Adrenal gland (tissue), 12 donors: ENCODE data around the gene DGCR6L. TPM values are rescaled to one million over a fixed set of nuclear protein-coding genes. Genes with fewer than 3 reads are reported as not detected.
"Not testable (repeated sequence)": the region's sequence is repeated elsewhere in the genome, so short reads cannot be mapped to it uniquely, and the experiment has no call there.

Experiments
- DNase-seq, 7 donors: peaks; one replicate each; pipeline ENCODE4 v3.0.0-alpha.2; 2019 to 2020
- H3K27ac ChIP-seq, 5 donors: fragments of 200-600 bp; sonication (generic) in 4 of 5; 1 replicate in 3 of 5; 2 replicates in 2 of 5; pipeline versions ENCODE4 v1.5.1 to v1.8.0; 2016 to 2020; ENCODE audit warnings: mild to moderate bottlenecking in 1 of 5
- H3K27me3 ChIP-seq: fragments of 200-600 bp; 2 replicates; pipeline ENCODE4 v1.8.0; 2021
- H3K36me3 ChIP-seq, 2 donors: fragments of 200-600 bp; replicated peaks in 1 of 2; 1 replicate in 1 of 2; 2 replicates in 1 of 2; pipeline versions ENCODE4 v1.5.1 to v1.8.0; 2018 to 2022
- H3K4me1 ChIP-seq, 2 donors: fragments of 200-600 bp; replicated peaks in 1 of 2; 1 replicate in 1 of 2; 2 replicates in 1 of 2; pipeline versions ENCODE4 v1.5.1 to v1.8.0; 2018 to 2021
- H3K4me3 ChIP-seq, 4 donors: fragments of 200-600 bp; sonication (generic) in 3 of 4; one replicate each; pipeline ENCODE4 v1.5.1; 2016 to 2018
- H3K9me3 ChIP-seq, 3 donors: fragments of 200-600 bp; sonication (generic) in 1 of 3; replicated peaks in 1 of 3; 1 replicate in 2 of 3; 2 replicates in 1 of 3; pipeline versions ENCODE4 v1.5.1 to v1.8.0; 2016 to 2021
- CTCF ChIP-seq, 6 experiments: fragments of 450-650 bp in 4 of 6; fragments of 200-600 bp in 2 of 6; sonication (generic) in 1 of 6; IDR thresholded peaks; 1 replicate in 5 of 6; 2 replicates in 1 of 6; pipeline versions ENCODE4 v1.5.1 to v1.8.0; 2016 to 2021; ENCODE audit warnings: antibody characterized with exemption in 6 of 6, mild to moderate bottlenecking in 2 of 6, moderate library complexity in 1 of 6
- POLR2A ChIP-seq, 2 donors: fragments of 450-650 bp; IDR thresholded peaks; one replicate each; pipeline ENCODE4 v1.6.1; 2017; ENCODE audit warnings: antibody characterized with exemption in 2 of 2, mild to moderate bottlenecking in 2 of 2, moderate library complexity in 1 of 2
- WGBS, 4 donors: extraction: QIAGEN DNeasy Blood & Tissue Kit in 2 of 4; methylation state at CpG; one replicate each; pipeline versions ENCODE4 v1.1.5 to v1.1.7; 2013 to 2017; 5-methylcytosine and 5-hydroxymethylcytosine counted together
- intact Hi-C, 2 donors: fragments of 100-400 bp; cut with DNase I; formaldehyde crosslinking; loops; one replicate each; pipeline versions ENCODE4 v1.14.1 to v1.15.0; 2022 to 2023
- polyA plus RNA-seq, 3 donors: library from polyadenylated mRNA; stranded (reverse); fragments of 200-250 nt in 2 of 3; fragments of 350-450 nt in 1 of 3; fragmentation: Illumina TruSeq in 1 of 3; extraction: RNeasy Lipid Tissue Mini Kit (QIAGEN cat#74804) in 1 of 3; gene quantifications; one replicate each; pipeline ENCODE4 v1.2.3, GENCODE V29; 2013 to 2014
- total RNA-seq, 9 donors: library from RNA; depleted of rRNA in 4 of 9; stranded (reverse); fragments of >200 nt in 4 of 9; fragments of 120-200 nt in 1 of 9; fragmentation: NEBNext Ultra II Directional in 1 of 9; extraction: Animal tissue kit (Norgen Biotek cat#: 25700) in 1 of 9; gene quantifications; one replicate each; pipeline versions ENCODE4 v1.1.0 to v1.2.4, GENCODE V29; 2013 to 2023
- donor health status: healthy with polysubstance abuse.
- donor health status: Bipolar disorder and iron deficiency.
- donor health status: DM: yes; HTN: yes; CAD: no.
- donor health status: DM: no; HTN: no; CAD: no.
- donor health status: DM: no; HTN: no; CAD: no.
- donor health status: DM: yes; HTN: yes; CAD: no.

DGCR6L gene
- total and polyA plus RNA-seq, 12 donors: 12.1 to 159 (median 74.1) TPM

DNA sequence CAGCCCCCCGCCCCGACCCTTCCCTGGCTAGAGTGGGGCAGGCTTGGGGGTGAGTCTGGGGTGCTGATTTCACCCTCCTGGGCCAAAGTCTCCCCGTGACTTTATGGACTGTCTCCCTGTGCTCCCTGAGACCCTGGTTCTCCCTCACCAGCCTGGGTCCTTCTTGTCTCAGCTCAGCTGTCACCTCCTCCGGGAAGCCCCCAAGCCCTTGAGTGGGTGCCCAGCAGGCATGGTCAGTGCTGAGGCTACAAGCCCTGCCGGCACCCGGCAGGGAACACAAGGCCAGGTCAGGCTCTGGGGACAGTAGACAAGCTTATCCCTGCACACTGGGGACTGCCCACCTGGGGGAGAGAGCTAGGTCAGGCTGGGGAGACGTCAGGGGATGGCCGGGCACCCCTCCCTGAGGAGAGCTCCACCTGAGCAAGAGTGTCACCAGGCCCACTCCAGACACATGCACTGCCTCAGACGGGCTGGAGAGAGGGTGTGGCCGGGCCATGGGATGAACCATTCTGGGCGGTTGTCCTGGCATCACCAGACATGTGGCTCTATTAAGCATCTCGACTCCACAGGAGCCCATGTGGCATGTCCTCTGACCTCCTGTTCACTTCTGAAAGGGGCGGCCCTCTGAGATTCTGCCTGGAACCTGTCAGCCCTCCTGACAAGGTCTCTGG is 29.1 kb downstream of the DGCR6L start:
- intact Hi-C loops: no loop called here
- Histone ChIP-seq H3K4me1 (no peaks in the 10 kb centered on the region), H3K9me3 (no peaks in the 10 kb centered on the region), H3K36me3 (no peaks in the 10 kb centered on the region), H3K27ac (no peak overlapping the region), H3K27me3 (no peaks in the 10 kb centered on the region), H3K4me3 (no peak overlapping the region)
- no peak for DNase-seq
- whole genome bisulfite sequencing, 4 donors: 53 to 84% (median 84%) methylated on average over 3 to 13 of the region's 13 CpGs; no CpG with 5 or more reads in 1 of the 4 donors
- TF ChIP-seq POLR2A (IDR thresholded peaks at IDR 0.05) (no peak), CTCF (IDR thresholded peaks at IDR 0.05) (no peak)

DNA sequence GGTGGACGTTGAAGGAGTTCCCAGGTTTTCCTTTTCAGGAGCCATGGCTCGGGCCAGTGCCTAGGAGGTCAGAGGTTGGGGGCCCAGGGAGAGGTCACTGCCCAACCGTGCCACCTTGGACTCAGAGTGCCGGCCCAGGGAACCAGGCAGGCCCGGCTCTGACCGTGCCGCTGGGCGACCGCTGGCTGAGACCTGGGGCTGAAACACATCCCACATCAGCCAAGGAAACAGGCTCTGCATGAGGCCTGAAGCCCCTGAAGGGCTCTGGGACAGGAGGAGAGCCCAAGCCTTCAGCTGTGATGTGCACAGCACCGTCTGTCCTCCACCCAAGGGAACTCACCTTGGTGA is 29.8 kb downstream of the DGCR6L start:
- intact Hi-C loops: no loop called here
- Histone ChIP-seq H3K4me1 (no peaks in the 10 kb centered on the region), H3K27me3 (no peaks in the 10 kb centered on the region), H3K36me3 (no peaks in the 10 kb centered on the region), H3K4me3 (no peak overlapping the region), H3K27ac (no peak overlapping the region), H3K9me3 (no peaks in the 10 kb centered on the region)
- TF ChIP-seq POLR2A (IDR thresholded peaks at IDR 0.05) (no peak), CTCF (IDR thresholded peaks at IDR 0.05) (no peak)
- DNase-seq: no peak
- WGBS, 4 donors: 70 to 83% (median 83%) methylated on average over 7 to 10 of the region's 10 CpGs; no CpG with 5 or more reads in 1 of the 4 donors

DNA sequence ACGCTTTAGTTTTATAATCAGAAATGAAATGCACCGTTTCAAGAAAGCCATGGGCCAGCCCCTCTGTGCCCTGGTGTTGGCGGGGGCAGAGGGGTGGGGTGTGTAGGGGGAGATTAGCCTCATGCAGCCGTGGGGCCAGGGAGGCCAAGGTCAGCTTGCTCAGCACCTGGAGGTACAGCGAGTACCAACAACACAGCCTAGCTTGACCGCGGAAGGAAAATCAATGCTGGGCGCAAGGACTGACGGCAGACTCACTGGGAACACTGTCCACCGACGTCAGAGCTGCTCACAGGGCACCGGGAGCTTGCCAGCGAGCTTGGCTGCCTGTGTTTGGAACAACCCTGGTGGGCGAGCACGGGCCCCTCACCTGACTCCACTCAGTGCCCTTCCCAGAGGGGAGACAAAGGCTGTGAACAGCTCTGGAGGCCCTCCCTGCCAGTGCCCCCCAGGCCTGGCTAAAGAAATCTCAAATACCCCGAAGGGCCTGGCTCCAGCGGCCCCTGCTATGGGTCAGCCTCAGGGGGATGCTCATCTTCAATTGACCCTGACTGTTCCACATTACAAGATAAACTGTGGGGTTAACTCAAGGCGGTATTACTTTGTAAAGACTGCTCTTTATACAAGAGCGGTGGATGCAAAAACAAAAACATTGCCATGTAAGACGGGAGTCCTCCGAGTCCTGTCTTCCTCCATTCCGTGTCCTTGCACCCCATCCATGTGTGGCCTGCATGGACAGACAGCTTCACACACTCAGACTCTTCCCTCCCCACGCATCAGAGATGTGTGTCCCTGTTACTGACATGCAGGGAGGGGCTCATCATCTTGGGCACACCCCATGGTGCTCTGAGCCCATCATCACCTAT is 30.4 kb downstream of the DGCR6L start:
- H3K4me1 ChIP-seq, H3K27me3 ChIP-seq, DNase-seq, H3K36me3 ChIP-seq, H3K9me3 ChIP-seq, intact Hi-C loops, H3K4me3 ChIP-seq, H3K27ac ChIP-seq: not testable (repeated sequence)
- 83 to 87% (median 85%) methylated on average over 7 to 22 of the region's 23 CpGs for WGBS, 4 donors

DNA sequence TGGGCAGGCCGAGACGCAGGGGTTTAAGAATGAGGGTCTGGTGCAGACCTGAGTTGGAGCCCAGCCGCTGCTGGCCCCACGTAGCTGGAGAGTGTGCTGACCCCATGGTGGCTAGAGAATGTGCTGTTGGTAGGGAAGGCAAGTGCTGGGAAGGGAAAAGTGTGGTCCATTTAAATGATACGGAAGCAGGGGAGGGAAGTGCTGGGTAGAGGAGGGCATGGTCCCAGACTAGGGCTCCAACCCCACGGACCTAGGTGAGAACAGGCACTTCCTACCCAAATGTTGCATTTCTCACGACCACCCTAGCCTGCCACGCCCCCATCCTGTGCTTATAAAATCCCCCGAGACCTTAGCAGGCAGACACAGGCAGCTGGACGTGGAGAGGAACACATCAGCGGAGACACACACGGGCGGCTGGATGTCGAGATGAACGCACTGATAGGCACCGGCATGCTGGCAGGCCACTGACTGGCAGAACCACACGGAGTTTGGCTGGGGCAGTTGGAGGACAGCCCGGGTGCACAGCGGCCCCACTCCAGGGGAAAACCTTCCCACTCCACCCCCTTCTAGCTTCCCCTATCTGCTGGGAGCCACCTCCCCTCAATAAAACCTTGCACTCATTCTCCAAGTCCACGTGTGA is 33.0 kb downstream of the DGCR6L start:
- H3K36me3 ChIP-seq, DNase-seq, H3K27ac ChIP-seq, H3K9me3 ChIP-seq, intact Hi-C loops, H3K4me1 ChIP-seq, H3K4me3 ChIP-seq, H3K27me3 ChIP-seq: not testable (repeated sequence)
- 56 to 70% (median 60%) methylated on average over 5 to 19 of the region's 20 CpGs for WGBS, 4 donors

GRCh38 chr22:20286312-20286660 is 33.6 kb downstream of the DGCR6L start:
- DNase-seq, H3K4me3 ChIP-seq, H3K4me1 ChIP-seq, H3K36me3 ChIP-seq, H3K9me3 ChIP-seq, intact Hi-C loops, H3K27me3 ChIP-seq, H3K27ac ChIP-seq: not testable (repeated sequence)
- 12 to 21% (median 17%) methylated on average over 4 to 8 of the region's 8 CpGs for WGBS, 4 donors
